GM21381 (cell line): ENCODE data around the gene DGKG.

Experiments used
- ATAC-seq: cut with Tn5 transposase; IDR thresholded peaks from one replicate; pipeline ENCODE4 v1.9.1; 2021; ENCODE audit warnings: mild to moderate bottlenecking, moderate library complexity; ENCODE audit not compliant: unreplicated experiment

Gene DGKG

GRCh38 chr3:186368176-186368575 is 6.1 kb upstream of the DGKG start:
- ATAC-seq, result no peak

DNA sequence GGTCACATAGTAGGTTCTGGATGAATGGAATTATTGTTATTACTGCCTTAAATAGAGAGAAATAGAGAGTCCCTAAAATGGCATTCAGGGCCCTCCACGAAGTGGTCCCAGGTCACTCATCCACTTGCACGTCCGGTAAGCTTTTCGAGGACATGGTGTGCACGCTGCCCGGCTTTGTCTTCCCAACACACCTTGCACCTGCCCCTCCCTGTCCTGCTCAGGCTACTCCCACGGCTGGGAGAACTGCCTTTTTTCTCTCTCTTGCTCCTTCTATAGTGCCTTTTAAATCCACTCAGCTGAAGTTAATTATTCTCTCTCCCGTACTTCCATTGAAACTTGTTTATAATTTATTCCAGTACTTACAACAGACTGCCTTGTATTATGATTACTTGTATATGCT is 5.6 kb upstream of the DGKG start:
- ATAC-seq, result no peak

DNA sequence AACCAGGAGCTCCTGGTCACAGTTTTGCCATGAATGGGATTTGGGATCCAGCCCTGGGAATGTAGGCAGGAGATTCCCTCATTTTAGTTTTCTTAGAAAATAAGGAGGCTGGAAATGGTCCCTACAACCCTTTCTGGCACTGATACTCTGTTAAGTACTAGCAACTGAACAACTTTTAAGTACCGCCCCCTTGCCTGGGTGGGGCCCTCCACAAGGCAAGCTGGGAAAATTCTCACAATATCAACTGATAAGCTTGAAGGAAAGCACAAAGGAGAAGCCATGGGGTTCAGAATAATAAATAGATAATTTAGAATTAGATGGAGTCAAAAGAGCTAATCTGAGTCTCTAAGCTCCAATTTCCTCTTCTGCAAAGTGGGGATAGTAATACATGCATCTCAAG is 4.2 kb upstream of the DGKG start:
- no peak for ATAC-seq

GRCh38 chr3:186365202-186365974 is 3.4 kb upstream of the DGKG start:
- no peak for ATAC-seq

- no peak for ATAC-seq
Measured at GRCh38 chr3:186362988-186363387, 954 bp upstream of the DGKG start.

DNA sequence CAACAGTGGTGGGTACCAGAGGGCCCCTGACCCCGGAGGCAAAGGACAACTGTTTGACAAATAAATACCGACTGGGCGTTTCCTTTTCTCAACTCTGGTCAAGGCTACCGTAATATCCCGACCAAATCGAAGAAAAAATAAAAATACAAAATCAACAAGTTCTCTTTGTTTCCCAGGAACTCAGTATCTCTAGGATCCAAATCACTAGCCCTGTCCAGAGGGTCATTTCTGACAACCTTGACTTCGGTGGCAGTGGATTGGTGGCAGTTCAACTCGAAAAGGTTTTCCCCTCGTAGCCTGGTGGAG is 456 bp upstream of the DGKG start:
- no peak for ATAC-seq

GRCh38 chr3:186361246-186361761 is 730 bp downstream of the DGKG start:
- ATAC-seq, result no peak

DNA sequence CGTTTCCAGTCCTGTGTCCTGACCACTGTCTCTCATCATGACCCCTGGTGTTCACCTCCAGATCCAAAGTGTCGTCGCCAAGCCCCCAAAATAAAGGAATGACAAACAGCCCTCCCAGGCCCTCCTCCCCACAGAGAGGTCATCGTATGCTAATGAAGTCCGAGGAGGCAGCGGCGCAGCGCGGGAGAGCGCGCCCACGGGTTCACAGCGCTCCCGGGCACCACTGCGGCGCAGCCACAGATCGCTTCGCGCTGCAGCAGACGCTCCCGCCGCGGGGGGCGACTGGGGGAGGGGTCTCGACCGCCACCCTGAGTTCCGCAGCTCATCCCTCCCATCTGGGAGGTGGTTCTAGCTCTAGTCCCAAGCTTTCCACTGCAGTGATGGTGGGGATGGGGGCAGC is 1.3 kb downstream of the DGKG start:
- no peak for ATAC-seq

GRCh38 chr3:186359078-186359477 is 3.0 kb downstream of the DGKG start:
- no peak for ATAC-seq

GRCh38 chr3:186356152-186356551 is 5.9 kb downstream of the DGKG start:
- no peak for ATAC-seq

GRCh38 chr3:186354100-186354499 is 7.9 kb downstream of the DGKG start:
- no peak for ATAC-seq

GRCh38 chr3:186352369-186352768 is 9.7 kb downstream of the DGKG start:
- ATAC-seq, result no peak

DNA sequence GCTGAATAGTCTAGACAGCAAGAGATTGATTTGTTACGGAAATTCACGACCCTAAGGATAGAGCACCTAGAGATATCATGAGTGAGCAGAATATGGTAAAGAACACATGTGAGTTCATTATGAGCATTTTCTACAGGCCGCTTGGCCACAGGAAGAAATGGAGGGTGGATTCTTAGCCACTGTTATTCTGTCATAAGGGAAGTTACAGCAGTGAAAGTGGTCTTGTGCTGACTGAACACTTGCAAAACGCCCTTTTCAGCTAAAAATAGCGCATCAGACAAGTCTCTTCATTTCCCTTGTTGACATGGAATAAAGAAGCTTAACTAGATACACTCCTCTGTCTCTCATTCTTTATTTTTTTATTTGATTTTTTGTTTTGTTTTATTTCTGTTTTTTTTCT is 19.8 kb downstream of the DGKG start:
- no peak for ATAC-seq

- no peak for ATAC-seq
Measured at GRCh38 chr3:186340204-186340603, 21.8 kb downstream of the DGKG start.

DNA sequence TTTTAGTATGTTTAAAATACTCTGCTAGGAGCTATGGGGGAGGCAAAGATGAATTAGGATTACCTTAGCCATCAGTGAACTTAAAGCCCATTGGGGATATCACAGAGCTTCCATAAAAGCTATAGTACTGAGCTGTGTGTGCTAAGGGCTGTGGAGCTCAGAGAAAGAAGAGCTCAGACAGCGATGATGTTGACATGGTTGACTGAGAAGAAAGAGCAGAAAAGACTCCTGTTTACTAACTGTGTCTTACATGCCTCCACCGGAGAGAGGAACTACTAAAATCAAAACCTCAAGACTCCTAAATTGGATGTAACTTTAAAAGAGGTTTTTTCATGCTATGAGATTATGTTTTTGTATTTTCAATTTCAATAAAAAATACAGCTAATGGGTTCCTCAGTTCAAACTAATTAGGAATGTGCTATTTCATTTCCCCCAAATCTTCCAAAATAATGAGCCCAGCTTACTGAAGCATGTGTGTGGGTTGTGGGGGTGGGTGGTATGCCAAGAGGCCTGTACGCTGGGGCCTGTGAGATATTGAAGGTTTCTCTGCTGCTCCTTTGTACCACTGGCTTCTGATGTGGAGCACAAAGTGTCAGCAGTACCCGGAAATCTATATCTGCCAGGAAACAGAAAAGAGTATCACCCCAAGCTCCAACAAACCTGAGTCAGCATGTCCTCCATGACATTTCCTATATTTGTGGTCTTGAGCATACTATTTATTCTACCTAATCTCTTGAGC is 22.7 kb downstream of the DGKG start:
- no peak for ATAC-seq

GRCh38 chr3:186333256-186333655 is 28.8 kb downstream of the DGKG start:
- ATAC-seq, result no peak

DNA sequence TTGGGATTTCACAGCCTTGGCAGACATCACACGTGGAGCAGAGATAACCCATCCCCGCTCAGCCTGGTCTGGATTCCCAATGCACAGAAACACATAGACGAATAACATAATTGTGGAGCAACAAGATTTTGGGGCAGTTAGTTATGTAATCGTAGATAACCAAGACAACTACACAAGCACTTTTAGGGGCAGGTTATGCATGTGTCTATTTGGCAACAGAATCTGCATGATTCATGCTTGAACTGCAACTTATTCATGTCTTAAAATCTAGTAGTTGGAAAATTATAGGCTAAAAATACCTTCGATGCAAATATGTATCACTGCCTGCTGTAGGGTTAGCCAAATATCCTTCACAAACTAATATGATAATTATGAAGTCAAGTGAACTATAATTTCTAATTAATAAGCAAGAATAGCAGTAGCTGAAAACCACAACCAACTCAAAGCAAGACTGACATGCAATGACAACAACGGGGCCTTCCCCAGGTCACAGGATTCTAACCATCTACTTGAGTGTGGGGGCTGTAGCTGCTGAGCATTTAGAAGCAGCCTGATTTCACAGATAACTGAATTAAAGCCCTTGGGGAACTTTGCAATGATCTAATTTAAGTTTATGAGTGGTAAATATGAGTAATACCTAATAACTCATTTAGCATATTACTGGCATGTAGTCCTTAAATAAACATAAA is 31.1 kb downstream of the DGKG start:
- no peak for ATAC-seq

DNA sequence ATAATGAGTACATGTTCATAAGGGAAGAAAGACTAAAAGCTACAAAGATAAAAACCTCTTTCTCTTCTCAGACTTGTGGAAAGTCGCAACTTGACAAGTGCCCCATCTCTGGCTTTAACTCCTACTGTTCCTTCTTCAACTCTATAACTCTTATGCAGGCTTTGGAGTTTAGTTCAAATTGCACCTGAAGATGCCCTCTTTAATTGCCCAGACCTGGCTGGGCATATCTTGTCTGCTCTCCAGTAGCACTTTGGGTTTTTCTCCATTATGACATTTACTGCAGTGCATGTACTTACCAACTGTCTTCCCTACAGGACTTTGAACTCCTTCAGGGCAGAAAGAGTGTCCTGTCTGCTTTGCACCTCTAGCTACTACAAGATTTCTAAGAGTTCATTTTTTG is 32.4 kb downstream of the DGKG start:
- ATAC-seq, result no peak

DNA sequence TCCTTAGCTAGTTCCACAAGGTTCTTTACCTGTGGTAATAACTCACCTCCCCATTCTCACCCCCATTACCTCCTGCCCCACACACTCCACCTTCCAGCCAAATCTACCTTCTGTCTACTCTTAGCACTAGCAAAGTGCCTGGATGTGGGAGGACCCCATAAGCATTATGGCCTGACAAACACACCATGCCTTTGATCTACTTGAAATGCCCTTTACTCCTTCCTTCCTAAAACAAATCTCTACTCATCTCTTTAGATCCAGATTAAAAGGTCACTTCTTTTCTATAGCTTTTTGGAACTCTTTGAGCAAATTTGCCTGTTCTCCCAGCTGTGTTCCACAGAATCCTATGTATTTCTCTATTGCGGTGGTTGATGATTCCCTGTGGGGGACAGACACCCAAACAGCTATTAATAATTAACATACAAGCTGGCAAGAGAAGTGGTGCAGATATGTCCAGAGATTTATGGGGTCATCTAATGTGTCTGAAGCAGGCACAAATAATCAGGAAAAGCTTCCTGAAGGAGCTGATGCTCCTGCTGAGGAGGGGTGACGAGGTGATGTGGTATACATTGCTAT is 34.0 kb downstream of the DGKG start:
- ATAC-seq, result no peak

- ATAC-seq, result no peak
Measured at GRCh38 chr3:186322761-186323160, 39.3 kb downstream of the DGKG start.

DNA sequence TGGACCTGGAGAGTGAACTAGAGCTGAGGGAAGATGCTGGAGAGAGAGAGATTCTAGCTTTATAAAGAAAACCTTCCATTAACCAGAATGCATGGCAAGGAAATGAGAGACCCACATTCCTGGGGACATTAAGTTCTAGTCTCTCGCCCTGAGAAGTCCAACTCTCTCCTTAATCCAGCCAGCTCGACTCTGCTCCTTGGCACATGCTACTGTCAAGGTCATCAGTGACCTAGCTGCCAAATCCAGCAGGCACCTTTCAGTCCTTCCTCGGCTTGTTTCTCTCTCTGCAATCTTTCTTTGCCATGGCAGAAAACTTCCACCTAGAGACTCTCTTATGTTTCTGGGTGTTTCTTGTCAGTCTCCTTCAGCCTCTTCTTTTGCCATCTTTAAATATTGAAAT is 40.3 kb downstream of the DGKG start:
- ATAC-seq, result no peak
